Ovary (tissue), 9 donors: ENCODE data around the gene MYO5C. TPM values are rescaled to one million over a fixed set of nuclear protein-coding genes. Genes with fewer than 3 reads are reported as not detected.

Experiments
- DNase-seq, 5 donors: peaks; one replicate each; pipeline ENCODE4 v3.0.0-alpha.2; 2019 to 2020
- H3K27ac ChIP-seq, 2 donors: fragments of 200-600 bp; one replicate each; pipeline versions ENCODE4 v1.5.1 to v1.8.0; 2019 to 2022
- H3K27me3 ChIP-seq: fragments of 200-600 bp; one replicate; pipeline ENCODE4 v1.8.0; 2022
- H3K36me3 ChIP-seq: fragments of 200-600 bp; sonication (generic); one replicate; pipeline ENCODE4 v1.5.1; 2019
- H3K4me1 ChIP-seq: one replicate; pipeline ENCODE4 v1.8.1; 2013; ENCODE audit warnings: mild to moderate bottlenecking, moderate library complexity; ENCODE audit not compliant: insufficient read depth
- H3K4me3 ChIP-seq: fragments of 200-600 bp; sonication (generic); one replicate; pipeline ENCODE4 v1.5.1; 2017
- H3K9me3 ChIP-seq, 2 donors: fragments of 200-600 bp in 1 of 2; sonication (generic) in 1 of 2; one replicate each; pipeline versions ENCODE4 v1.5.1 to v1.8.1; 2013 to 2019; ENCODE audit warnings: mild to moderate bottlenecking in 1 of 2, moderate library complexity in 1 of 2
- EP300 ChIP-seq: sonication (generic); formaldehyde crosslinking; IDR thresholded peaks from one replicate; pipeline ENCODE4 v1.6.1; 2017; ENCODE audit warnings: antibody characterized with exemption
- POLR2A ChIP-seq: fragments of 450-650 bp; IDR thresholded peaks from one replicate; pipeline ENCODE4 v1.6.1; 2017; ENCODE audit warnings: antibody characterized with exemption, mild to moderate bottlenecking, moderate library complexity
- WGBS, 3 donors: extraction: QIAGEN DNeasy Blood & Tissue Kit in 1 of 3; methylation state at CpG; one replicate each; pipeline versions ENCODE4 v1.1.5 to v1.1.7; 2013 to 2017; 5-methylcytosine and 5-hydroxymethylcytosine counted together
- intact Hi-C, 4 donors: fragments of 100-400 bp; cut with DNase I; formaldehyde crosslinking; loops; one replicate each; pipeline versions ENCODE4 v1.11.0 to v1.15.1; 2022 to 2023
- polyA plus RNA-seq, 2 donors: library from polyadenylated mRNA; stranded (reverse); fragments of 200-250 nt in 1 of 2; fragments of 350-450 nt in 1 of 2; fragmentation: Illumina TruSeq in 1 of 2; extraction: RNeasy Lipid Tissue Mini Kit (QIAGEN cat#74804) in 1 of 2; gene quantifications; one replicate each; pipeline ENCODE4 v1.2.3, GENCODE V29; 2013 to 2014
- total RNA-seq, 7 donors: library from RNA; depleted of rRNA in 2 of 7; stranded (reverse); fragments of >200 nt in 2 of 7; fragmentation: NEBNext Ultra II Directional in 3 of 7; extraction: Animal tissue kit (Norgen Biotek cat#: 25700) in 3 of 7; gene quantifications; one replicate each; pipeline versions ENCODE4 v1.1.0 to v1.2.4, GENCODE V29; 2016 to 2023
- TF ChIP-seq, protein P1 (sequence below), 3 donors: fragments of 450-650 bp in 2 of 3; fragments of 200-600 bp in 1 of 3; IDR thresholded peaks; one replicate each; pipeline versions ENCODE4 v1.5.1 to v1.8.0; 2016 to 2022; ENCODE audit warnings: antibody characterized with exemption in 3 of 3, mild to moderate bottlenecking in 1 of 3
- donor health status: DM: no; HTN: no; CAD: no; lungs with moderate emphysema.
- donor health status: DM: no; HTN: no; CAD: no.
- donor health status: Bipolar disorder and iron deficiency.
- donor health status: DM: yes; HTN: yes; CAD: no.
- donor health status: DM: no; HTN: no; CAD: no.
- donor health status: DM: yes; HTN: yes; CAD: no.

The MYO5C gene
- total and polyA plus RNA-seq, 9 donors = 1.1 to 23.6 (median 7.1) TPM

DNA sequence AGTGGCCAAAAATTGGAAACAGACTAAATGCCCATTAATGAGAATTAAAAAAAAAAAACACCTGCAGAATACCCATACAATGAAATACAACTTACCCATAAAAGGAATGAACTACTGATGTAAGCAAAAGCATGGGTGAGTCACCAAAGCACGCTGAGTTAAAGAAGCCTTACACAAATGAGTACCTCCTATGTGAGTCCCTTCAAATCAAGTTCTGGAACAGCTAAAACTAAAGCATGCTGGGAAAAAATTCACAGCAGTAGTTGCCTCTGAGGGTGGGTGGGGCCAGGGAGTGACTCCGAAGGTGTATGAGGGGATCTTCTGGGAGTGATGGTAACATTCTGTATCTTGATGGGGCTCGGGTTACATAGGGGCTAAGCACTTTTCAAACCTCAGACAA lies 11.4 kb downstream of the MYO5C start:
- H3K4me1 ChIP-seq = no peaks in the 10 kb centered on the region
- H3K27me3 ChIP-seq = no peaks in the 10 kb centered on the region
- no peak overlapping the region for H3K4me3 ChIP-seq
- no peak overlapping the region for H3K27ac ChIP-seq
- DNase-seq = no peak
- no peaks in the 10 kb centered on the region for H3K9me3 ChIP-seq
- 72 to 79% (median 76%) methylated on average over 3 of the region's 3 CpGs for WGBS, 3 donors
- TF ChIP-seq, protein P1, sequence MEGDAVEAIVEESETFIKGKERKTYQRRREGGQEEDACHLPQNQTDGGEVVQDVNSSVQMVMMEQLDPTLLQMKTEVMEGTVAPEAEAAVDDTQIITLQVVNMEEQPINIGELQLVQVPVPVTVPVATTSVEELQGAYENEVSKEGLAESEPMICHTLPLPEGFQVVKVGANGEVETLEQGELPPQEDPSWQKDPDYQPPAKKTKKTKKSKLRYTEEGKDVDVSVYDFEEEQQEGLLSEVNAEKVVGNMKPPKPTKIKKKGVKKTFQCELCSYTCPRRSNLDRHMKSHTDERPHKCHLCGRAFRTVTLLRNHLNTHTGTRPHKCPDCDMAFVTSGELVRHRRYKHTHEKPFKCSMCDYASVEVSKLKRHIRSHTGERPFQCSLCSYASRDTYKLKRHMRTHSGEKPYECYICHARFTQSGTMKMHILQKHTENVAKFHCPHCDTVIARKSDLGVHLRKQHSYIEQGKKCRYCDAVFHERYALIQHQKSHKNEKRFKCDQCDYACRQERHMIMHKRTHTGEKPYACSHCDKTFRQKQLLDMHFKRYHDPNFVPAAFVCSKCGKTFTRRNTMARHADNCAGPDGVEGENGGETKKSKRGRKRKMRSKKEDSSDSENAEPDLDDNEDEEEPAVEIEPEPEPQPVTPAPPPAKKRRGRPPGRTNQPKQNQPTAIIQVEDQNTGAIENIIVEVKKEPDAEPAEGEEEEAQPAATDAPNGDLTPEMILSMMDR (IDR thresholded peaks at IDR 0.05) = no peak
- no peak for TF ChIP-seq POLR2A
- TF ChIP-seq EP300 = no peak
- intact Hi-C loops = no loop called here
- no peaks in the 10 kb centered on the region for H3K36me3 ChIP-seq

DNA sequence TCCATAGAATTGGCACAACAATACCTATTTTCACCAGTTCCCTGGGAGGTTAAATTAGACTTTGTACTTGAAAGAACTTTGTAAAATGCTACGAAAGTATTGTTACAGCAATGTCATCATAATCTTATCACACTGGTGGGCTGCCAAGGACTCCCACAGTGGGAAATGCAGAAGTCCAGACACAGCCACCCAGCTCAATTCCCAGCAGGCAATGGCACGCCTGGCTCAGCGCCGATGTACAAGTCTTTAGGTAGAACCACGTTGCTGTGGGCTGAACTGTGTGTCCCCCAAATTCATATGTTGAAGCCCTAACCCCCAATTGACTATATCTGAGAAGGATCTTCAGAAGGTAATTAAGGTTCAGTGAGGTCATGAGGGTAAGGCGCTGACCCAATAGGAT lies 12.3 kb downstream of the MYO5C start:
- intact Hi-C loops = no loop called here
- H3K4me3 ChIP-seq = no peak overlapping the region
- DNase-seq = no peak
- no peaks in the 10 kb centered on the region for H3K27me3 ChIP-seq
- WGBS, 3 donors = 69 to 78% (median 73%) methylated on average over 6 of the region's 6 CpGs
- TF ChIP-seq EP300 = no peak
- TF ChIP-seq, protein P1 (IDR thresholded peaks at IDR 0.05) = no peak
- TF ChIP-seq POLR2A = no peak
- no peak overlapping the region for H3K27ac ChIP-seq
- no peaks in the 10 kb centered on the region for H3K9me3 ChIP-seq
- H3K36me3 ChIP-seq = no peaks in the 10 kb centered on the region
- H3K4me1 ChIP-seq = no peaks in the 10 kb centered on the region

DNA sequence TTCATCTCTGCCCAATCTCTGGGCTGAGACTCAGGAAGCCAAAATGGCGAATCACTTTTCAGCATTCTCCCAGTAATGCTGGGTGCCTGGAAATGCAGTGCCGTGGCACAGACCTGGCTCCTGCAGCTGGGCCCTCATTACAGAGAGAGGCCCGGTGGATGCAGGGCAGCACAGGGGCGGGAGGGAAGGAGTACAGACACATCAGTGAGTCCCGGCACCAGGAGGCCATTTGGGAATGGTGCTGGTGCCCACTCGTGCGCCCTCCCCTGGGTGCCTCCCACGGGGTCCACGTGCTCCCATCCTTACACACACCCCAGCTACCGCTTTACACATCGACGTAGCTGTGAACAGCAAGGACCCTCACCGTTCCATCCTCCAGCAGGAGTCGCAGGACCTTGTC lies 13.2 kb downstream of the MYO5C start:
- H3K27me3 ChIP-seq = no peaks in the 10 kb centered on the region
- H3K27ac ChIP-seq = no peak overlapping the region
- H3K36me3 ChIP-seq = no peaks in the 10 kb centered on the region
- no peak for DNase-seq
- no peak overlapping the region for H3K4me3 ChIP-seq
- TF ChIP-seq, protein P1 (IDR thresholded peaks at IDR 0.05) = no peak
- H3K4me1 ChIP-seq = no peaks in the 10 kb centered on the region
- WGBS, 3 donors = 87 to 90% (median 88%) methylated on average over 14 of the region's 14 CpGs
- intact Hi-C loops = no loop called here
- no peaks in the 10 kb centered on the region for H3K9me3 ChIP-seq

DNA sequence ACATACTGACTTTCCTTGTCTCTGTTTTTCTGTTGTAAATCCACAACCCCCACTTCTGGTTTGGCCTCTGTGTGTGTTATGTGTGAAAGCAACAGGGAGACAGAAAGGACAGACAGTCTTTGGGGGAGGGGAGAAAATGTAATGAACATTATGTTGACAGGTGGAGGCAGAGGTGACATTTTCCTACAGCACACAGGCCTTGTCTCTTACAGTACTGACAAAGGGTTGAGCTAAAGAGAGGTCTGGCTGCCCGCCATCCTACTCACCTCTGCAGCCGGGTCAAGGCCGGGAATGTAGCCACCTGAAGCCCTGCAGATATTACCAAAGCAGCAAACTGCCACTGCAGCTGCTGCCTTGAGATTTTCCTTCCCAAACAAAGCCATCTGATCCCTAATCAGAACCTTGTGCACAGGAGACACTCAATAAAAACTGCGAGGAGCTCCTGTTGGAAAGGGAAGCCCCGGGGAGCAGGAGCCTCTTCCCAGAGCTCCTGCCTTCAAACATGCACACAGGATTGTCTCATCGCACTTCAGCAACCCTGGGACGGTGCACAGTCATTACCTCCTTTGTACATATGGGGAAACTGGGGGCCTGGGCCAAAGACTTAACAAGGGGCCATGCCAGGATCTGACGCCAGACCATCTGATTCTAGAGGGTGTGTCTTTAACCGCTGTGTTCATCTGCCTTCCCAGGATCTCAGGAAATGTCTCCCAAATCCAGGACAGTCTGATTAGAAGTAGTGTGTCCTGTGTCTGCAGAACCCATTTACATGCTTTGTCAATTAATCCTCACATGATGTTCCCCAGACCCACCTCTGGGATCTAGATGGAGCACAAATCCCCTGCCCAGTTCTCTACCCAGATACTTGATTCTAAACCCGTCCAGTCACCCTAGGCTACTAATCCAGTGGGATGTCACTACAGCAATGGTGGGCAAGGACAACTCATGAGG lies 14.2 kb downstream of the MYO5C start:
- 54 to 64% (median 59%) methylated on average over 10 of the region's 10 CpGs for WGBS, 3 donors
- TF ChIP-seq EP300 (no peak), POLR2A (no peak)
- TF ChIP-seq, protein P1 (IDR thresholded peaks at IDR 0.05) = no peak
- intact Hi-C loops = no loop called here

More for the DNA sequence above, 14.2 kb downstream of the MYO5C start:
- no peaks in the 10 kb centered on the region for H3K9me3 ChIP-seq
- no peaks in the 10 kb centered on the region for H3K36me3 ChIP-seq
- no peaks in the 10 kb centered on the region for H3K4me1 ChIP-seq
- no peak overlapping the region for H3K27ac ChIP-seq
- H3K4me3 ChIP-seq = no peak overlapping the region
- no peaks in the 10 kb centered on the region for H3K27me3 ChIP-seq
- no peak for DNase-seq
